Measurements from ENCODE around the gene ST6GALNAC6.

Gene ST6GALNAC6

DNA sequence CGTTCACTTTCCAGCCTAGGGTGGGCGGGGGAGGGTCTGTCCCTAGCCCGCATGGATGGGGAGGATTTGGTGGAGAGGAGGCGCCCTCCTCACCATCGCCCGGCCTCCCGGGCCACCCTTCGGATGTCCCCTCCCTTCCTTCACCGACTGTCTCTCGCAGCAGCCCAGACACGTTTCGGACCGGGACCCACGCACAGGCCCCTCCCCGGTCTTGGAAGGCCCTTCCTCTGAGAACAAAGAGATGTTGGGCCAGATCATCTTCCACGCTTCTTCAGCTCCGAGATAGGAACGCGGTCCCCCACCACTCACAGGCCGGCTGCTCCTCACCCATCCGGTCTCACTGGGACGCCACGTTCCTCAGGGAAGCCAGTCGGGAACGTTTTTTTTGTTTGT is 38.9 kb upstream of the ST6GALNAC6 start:
- peak overlapping the region; percentile 71 for H3K4me3 ChIP-seq (ENCODE audit: low read depth, low read length)
- TF ChIP-seq, protein P1, sequence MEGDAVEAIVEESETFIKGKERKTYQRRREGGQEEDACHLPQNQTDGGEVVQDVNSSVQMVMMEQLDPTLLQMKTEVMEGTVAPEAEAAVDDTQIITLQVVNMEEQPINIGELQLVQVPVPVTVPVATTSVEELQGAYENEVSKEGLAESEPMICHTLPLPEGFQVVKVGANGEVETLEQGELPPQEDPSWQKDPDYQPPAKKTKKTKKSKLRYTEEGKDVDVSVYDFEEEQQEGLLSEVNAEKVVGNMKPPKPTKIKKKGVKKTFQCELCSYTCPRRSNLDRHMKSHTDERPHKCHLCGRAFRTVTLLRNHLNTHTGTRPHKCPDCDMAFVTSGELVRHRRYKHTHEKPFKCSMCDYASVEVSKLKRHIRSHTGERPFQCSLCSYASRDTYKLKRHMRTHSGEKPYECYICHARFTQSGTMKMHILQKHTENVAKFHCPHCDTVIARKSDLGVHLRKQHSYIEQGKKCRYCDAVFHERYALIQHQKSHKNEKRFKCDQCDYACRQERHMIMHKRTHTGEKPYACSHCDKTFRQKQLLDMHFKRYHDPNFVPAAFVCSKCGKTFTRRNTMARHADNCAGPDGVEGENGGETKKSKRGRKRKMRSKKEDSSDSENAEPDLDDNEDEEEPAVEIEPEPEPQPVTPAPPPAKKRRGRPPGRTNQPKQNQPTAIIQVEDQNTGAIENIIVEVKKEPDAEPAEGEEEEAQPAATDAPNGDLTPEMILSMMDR (IDR thresholded peaks at IDR 0.05; ENCODE audit: insufficient read depth, low read depth, low read length, missing control alignments), result no peak
- no peak for DNase-seq (ENCODE audit: low read depth)

DNA sequence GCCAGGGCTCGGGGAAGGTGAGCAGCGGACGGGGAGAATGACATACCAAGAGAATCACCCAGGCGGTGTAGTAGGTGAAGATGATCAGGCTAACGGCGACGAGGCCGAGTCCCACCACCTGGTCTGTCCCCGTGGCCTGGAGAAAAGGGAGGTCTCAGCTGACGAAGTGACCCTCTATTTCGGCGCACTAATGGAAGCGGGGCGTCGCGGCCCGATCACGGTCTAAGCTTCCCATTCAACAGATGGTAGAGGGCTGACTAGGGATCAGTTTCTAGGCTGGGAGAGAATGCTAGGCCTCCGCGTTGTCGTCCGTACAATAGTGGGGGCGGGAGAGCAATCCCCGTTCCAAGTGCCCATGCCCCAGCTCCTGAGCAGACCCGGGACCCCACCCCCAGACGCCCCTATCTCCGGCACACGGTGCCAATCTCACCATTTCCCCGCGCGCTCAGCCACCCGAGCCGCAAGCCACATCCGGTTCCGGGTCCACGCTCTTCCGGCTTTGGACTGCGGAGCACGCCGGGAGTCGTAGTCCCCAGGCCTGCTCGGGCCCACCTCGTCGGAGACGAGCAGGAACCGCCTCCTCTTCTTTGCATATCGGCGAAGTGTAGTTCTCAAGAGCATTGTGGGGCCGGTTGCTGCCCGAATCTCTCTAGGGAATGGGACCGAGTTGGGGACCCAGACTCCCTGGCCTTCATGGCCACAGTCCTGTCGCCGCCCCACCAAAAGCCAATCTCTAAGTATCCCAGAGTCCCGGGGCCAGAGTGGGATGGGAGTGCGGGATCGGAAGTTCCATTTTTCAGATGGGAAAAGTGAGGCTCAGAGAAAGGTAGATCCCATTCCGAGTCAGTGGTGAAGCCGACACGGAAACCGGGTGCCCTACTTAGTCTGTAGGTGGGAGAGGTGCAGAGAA is 38.2 kb upstream of the ST6GALNAC6 start, which contains the start of gene DPM2:
Gene DPM2, minus strand, starts transcription at position 467 of the 910 bp plus-strand sequence. Its CDS starts 34 bp downstream, at position 433.
- peak; percentile 95 for DNase-seq (ENCODE audit: low read depth)
- TF ChIP-seq, protein P1 (IDR thresholded peaks at IDR 0.05; ENCODE audit: insufficient read depth, low read depth, low read length, missing control alignments), result no peak
- H3K4me3 ChIP-seq (ENCODE audit: low read depth, low read length), result peak within 1 kb of the TSS; percentile 71

DNA sequence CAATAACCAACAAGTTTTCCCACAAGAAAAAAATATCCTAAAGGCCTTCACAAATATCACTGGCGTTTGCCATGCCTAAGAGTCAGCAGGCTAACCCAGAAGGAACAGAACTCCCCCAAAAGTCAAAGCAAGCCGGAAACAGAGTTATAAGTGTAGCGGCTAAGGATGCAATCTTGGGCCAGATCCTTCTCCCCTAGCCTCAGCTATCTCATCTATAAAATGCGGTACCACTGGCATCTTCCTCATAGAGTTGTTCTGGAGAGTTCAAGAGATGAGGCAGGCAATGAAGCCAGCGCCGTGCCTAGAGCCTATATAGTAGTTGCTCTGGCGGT is 37.6 kb upstream of the ST6GALNAC6 start:
- TF ChIP-seq, protein P1 (IDR thresholded peaks at IDR 0.05; ENCODE audit: insufficient read depth, low read depth, low read length, missing control alignments), result no peak
- DNase-seq (ENCODE audit: low read depth), result no peak
- peak overlapping the region; percentile 71 for H3K4me3 ChIP-seq (ENCODE audit: low read depth, low read length)

DNA sequence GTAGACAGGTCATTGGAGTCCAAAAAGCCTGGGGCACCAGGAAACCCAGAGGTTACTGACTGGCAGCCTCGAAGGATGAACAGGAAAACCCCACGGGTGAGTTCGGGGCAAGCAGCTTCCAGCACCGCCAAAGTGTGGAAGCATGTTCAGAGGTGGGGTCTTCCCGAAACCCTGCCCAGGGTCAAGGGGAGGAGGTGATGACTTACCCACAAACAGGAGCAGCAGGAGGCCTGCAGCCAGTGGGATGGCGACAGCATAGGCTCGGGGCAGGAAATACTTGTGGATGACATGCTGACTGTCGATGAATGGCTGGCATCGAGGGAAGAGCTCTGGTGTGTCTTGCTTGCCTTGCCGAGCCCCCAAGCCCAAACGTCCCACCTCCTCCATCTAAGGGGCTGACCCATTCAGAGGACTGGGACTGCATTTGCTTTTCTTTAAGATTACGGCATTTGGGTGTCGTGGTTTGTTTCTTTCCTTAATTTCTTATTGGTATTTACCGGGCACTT is 37.0 kb upstream of the ST6GALNAC6 start:
- DNase-seq (ENCODE audit: low read depth), result no peak
- peak overlapping the region; percentile 71 for H3K4me3 ChIP-seq (ENCODE audit: low read depth, low read length)
- TF ChIP-seq, protein P1 (IDR thresholded peaks at IDR 0.05; ENCODE audit: insufficient read depth, low read depth, low read length, missing control alignments), result no peak

DNA sequence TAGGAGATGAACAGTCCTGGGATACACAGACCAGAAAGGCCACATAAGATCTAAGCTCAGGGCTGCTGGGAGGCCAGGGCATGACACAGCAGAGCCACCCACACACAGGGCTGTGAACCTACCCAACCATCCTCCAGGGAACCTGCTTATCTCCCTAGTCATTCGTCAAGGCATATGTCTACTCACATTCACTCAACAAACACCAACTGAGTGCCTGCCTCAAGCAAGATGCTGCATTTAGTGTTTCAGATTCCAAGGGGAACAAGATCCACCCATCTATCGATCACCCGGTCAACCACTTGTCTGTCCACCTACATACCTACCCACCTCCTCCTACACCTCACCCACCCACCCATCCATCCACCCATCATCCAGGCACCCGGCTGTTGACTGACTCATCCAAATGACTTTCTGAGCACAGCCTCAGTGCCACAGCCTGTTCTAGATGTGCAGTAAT is 36.4 kb upstream of the ST6GALNAC6 start:
- no peak for DNase-seq (ENCODE audit: low read depth)
- TF ChIP-seq, protein P1 (IDR thresholded peaks at IDR 0.05; ENCODE audit: insufficient read depth, low read depth, low read length, missing control alignments), result no peak
- H3K4me3 ChIP-seq (ENCODE audit: low read depth, low read length), result peak overlapping the region; percentile 71

DNA sequence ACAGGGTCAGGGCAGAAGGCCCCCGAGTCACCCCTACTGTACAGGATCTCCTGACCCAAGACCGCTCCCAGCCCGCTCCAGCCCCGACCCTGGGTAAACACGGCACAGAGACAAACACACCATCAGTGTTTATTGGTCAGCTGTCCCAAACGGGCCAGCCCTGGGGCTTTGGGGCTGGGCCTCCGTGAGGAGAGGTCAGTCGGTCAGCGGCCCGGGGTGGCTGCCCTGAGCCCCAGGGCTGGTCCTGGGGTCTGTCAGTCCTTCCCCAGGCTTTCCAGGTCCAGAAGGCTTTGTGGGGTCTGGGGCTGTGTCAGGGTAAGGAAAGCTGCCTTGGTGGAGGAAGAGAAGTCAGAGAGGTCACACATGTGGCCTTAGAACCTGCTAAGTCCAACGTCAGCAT is 35.6 kb upstream of the ST6GALNAC6 start:
- DNase-seq (ENCODE audit: low read depth), result no peak
- TF ChIP-seq, protein P1 (IDR thresholded peaks at IDR 0.05; ENCODE audit: insufficient read depth, low read depth, low read length, missing control alignments), result no peak
- no peak overlapping the region for H3K4me3 ChIP-seq (ENCODE audit: low read depth, low read length)

Data from GM12865 (cell line).